Measurements from ENCODE around the gene ANO1.
A peak's percentile ranks its signal among the peaks of the same experiment; 100 is the strongest.

The ANO1 gene

DNA sequence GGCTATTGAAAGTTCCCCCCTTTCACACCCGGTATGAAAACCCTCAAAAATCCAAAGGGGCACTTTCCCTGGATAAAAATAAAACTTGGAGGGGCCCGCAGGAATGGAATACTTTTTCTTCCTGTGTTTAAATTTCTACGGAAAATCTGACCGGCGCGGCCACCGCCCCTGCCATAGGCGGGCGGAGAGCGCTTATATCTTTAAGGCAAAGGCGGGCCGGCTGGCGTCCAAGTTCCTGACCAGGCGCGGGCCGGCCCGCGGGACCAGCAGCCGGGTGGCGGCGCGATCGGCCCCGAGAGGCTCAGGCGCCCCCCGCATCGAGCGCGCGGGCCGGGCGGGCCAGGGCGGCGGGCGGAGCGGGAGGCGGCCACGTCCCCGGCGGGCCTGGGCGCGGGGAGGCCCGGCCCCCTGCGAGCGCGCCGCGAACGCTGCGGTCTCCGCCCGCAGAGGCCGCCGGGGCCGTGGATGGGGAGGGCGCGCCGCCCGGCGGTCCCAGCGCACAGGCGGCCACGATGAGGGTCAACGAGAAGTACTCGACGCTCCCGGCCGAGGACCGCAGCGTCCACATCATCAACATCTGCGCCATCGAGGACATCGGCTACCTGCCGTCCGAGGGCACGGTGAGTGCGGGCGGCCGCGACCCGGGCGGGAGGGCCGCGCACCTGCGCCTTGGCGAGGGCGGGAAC is at the start of gene ANO1:
ANO1 (plus strand) TSS at position 223 of the 686 bp plus-strand sequence; CDS start at position 513, 290 bp downstream.
- peak within 1 kb of the TSS; percentile 3; the same call in 1 of the 2 replicates for H3K27ac ChIP-seq
- TF ChIP-seq, protein P1, sequence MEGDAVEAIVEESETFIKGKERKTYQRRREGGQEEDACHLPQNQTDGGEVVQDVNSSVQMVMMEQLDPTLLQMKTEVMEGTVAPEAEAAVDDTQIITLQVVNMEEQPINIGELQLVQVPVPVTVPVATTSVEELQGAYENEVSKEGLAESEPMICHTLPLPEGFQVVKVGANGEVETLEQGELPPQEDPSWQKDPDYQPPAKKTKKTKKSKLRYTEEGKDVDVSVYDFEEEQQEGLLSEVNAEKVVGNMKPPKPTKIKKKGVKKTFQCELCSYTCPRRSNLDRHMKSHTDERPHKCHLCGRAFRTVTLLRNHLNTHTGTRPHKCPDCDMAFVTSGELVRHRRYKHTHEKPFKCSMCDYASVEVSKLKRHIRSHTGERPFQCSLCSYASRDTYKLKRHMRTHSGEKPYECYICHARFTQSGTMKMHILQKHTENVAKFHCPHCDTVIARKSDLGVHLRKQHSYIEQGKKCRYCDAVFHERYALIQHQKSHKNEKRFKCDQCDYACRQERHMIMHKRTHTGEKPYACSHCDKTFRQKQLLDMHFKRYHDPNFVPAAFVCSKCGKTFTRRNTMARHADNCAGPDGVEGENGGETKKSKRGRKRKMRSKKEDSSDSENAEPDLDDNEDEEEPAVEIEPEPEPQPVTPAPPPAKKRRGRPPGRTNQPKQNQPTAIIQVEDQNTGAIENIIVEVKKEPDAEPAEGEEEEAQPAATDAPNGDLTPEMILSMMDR (conservative IDR thresholded peaks at IDR 0.05), result peak; percentile 40

DNA sequence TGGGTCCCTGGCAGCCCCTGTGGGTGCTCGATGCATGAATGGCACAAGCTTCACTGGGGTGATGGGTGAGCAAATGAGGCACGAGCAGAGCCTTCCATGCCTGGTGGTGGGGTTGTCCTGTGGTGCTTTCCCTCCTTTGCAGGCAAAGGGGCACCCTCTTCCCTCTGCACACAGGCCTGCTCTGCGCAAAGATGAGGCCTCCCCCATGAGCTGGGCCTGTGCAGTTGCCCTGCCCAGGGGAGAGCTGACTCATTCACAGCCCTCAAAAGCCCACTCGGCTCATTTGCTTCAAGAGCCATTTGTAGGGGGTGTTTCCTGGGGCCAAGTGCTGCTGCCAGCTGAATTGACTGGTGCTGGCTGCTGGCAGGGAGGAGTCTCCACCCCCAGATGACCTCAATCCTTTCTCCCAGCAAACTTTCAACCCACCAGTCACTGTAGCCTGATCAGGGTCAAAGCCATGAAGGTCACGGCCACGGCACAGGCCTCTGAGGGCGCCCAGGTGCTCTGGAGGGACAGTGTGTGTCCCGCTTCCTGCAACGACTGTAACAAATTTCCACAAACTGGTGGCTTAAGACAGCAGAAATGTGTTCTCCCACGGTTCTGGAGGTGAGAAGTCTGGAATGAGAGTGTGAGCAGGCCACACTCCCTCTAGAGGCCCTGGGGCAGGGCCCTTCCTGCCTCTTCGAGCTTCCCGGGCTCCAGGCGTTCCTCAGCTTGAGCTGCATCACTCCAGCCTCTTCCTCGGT is 48.8 kb upstream of the ANO1 start:
- H3K27ac ChIP-seq, result no peak overlapping the region
- TF ChIP-seq, protein P1 (conservative IDR thresholded peaks at IDR 0.05), result no peak

DNA sequence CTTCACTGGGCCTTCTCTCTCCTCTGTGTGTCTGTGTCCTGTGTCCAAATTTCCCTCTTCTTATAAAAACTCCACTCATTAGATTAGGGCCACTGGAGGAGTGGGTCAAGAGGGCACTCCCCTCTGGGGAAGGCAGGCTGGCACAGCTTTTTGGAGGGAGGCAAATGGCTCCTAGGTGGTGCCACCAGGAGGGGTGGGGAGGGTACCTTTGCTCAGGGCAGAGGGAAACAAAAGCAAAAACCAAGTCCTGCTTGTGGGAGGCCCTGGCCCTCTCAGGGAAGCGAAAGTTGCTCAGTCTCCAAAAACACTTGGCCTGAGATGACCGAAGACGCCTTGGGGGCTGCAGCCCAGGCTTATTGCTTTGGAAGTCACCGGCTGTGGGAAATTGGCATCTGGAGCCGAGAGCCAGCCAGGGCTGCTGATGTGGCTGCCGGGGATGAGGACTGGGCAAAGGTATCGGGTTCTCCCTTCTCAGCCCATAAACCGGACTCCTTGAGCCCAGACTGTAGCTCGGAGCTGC is 48.2 kb upstream of the ANO1 start:
- TF ChIP-seq, protein P1 (conservative IDR thresholded peaks at IDR 0.05), result no peak
- H3K27ac ChIP-seq, result no peak overlapping the region

DNA sequence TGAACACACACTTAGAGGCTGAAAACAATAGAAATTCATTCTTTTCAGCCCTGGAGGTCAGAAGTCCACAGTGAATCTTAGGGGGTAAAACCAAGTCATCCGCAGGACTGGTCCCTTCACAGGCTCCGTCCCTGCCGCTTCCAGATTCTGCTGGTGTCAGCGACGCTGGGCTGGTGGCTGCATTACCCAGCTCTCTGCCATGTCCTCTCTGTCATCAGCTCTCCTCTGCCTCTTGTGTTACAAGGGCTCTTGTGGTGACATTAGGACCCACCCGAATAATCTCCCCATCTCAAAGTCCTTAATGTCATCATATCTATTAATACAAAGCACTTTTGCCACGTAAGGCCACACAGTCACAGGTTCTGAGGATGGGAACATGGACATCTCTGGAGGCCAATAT is 47.7 kb upstream of the ANO1 start:
- H3K27ac ChIP-seq, result no peak overlapping the region
- TF ChIP-seq, protein P1 (conservative IDR thresholded peaks at IDR 0.05), result no peak

DNA sequence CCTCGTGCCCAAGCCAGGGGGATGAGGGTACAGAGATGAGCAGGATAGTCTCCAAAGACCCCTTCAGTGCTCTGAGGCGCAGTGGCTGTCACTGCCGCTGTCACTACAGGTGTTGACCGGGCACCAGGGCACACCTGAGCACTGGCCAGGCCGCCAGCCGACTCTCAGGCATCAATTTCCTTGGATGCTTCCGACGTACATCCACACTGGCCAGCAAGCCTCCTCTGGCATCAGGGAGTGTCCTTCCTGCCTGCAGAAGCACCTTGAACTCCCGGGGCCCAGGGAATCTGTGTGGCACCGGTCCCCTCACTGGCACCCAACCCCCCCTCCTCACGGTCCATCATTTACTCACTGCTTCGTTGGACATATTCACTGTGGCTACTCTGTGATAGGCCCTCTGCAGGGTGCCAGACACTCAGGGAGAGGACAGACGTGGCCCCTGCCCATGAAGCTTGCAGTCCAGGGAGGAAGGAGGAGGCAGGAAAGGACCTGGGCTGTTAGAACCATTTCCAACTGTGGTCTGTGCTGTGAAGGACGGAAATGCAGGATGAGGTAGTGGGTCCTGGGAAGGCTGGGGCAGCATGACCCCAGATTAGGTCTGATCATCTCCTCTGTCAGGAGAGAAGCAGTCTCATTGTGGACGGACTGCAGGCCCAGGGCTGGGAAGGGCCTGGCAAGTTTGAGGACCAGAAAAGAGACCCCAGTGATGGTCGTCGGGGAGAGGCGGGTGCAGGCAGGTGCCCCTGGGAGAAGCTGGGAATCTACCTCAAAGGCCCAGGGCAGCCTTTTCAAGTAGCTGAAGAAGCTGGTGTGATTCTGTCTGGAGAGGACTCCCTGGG is 46.3 kb upstream of the ANO1 start:
- H3K27ac ChIP-seq, result no peak overlapping the region
- TF ChIP-seq, protein P1 (conservative IDR thresholded peaks at IDR 0.05), result no peak

DNA sequence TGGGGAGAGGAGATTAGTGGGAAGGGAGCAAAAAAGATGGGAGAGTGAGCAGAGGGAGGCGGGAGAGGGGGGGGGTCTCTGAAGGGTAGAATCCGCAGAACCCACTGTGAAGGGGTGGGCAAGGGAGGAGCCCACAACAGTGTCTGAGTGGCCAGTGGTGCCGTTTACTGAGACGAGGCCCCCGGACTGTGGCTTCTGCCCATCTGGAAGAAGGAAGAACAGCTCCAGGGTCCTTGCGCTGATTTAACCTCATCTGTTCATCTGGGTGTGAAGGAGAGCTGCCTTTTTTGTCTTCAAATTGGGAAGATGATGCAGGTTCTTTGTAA is 45.7 kb upstream of the ANO1 start:
- no peak overlapping the region for H3K27ac ChIP-seq
- TF ChIP-seq, protein P1 (conservative IDR thresholded peaks at IDR 0.05), result no peak

Measured in VCaP (cell line).